GM12874 (cell line): ENCODE measurements around the gene SET.

ENCODE experiments used
- TF ChIP-seq, protein P1 (sequence below): IDR thresholded peaks from 2 replicates; pipeline ENCODE4 v1.5.1; 2011; ENCODE audit warnings: low read depth, mild to moderate bottlenecking, control low read depth, low read length, moderate library complexity; ENCODE audit not compliant: insufficient read depth

The SET gene

DNA sequence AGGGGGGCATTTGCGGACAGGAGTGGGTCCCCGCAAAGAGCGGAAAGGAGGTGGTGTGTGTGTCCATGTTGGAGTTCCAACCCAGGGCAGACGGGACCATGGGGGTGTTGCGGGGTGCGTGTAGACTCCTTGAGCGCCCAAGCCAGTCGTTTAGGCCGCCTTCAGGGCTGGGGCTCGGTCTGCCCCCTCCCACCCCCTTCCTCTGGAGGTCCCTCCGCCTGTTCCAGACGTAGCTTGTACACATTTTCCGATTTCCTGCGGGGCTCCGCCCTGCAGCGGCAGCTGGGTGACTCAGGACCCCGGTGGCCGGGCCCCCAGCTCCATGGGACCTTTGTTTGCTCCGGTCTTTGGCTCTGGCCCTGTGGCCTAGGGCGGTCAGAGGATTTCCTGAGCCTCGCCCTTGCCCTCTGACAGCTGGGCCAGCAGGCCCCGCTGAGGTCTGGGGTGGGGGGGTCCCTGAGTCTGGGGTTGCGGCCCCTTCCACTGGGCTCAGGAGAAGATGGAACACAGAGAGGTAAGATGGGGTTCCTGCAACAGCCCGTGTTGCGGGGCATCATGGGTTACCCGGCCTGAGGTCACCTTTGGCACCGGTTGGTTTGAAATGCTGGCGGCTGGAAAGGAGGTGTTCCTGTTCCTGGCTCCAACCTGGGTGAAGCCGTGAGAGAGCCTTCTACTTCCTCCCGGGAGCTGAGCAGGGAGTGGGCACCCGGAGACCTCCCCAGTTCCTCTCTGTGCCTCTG is 14.8 kb downstream of the SET start:
- TF ChIP-seq, protein P1, sequence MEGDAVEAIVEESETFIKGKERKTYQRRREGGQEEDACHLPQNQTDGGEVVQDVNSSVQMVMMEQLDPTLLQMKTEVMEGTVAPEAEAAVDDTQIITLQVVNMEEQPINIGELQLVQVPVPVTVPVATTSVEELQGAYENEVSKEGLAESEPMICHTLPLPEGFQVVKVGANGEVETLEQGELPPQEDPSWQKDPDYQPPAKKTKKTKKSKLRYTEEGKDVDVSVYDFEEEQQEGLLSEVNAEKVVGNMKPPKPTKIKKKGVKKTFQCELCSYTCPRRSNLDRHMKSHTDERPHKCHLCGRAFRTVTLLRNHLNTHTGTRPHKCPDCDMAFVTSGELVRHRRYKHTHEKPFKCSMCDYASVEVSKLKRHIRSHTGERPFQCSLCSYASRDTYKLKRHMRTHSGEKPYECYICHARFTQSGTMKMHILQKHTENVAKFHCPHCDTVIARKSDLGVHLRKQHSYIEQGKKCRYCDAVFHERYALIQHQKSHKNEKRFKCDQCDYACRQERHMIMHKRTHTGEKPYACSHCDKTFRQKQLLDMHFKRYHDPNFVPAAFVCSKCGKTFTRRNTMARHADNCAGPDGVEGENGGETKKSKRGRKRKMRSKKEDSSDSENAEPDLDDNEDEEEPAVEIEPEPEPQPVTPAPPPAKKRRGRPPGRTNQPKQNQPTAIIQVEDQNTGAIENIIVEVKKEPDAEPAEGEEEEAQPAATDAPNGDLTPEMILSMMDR, result no peak

DNA sequence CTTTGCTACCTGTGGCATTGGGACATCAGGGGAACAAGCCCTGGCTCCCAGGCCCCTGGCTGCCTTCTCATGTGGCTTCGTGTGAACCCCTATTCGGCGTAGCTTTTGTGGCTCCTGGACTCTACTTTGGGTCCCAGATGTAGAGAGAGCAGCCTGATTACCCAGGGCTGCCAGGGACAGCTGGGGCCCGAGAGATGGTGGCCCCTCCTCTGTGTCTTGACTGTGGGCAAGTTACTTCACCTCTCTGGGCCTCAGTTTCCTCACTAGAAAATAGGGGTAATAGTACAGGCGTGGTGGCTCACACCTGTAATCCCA is 15.3 kb downstream of the SET start:
- TF ChIP-seq, protein P1, result no peak

DNA sequence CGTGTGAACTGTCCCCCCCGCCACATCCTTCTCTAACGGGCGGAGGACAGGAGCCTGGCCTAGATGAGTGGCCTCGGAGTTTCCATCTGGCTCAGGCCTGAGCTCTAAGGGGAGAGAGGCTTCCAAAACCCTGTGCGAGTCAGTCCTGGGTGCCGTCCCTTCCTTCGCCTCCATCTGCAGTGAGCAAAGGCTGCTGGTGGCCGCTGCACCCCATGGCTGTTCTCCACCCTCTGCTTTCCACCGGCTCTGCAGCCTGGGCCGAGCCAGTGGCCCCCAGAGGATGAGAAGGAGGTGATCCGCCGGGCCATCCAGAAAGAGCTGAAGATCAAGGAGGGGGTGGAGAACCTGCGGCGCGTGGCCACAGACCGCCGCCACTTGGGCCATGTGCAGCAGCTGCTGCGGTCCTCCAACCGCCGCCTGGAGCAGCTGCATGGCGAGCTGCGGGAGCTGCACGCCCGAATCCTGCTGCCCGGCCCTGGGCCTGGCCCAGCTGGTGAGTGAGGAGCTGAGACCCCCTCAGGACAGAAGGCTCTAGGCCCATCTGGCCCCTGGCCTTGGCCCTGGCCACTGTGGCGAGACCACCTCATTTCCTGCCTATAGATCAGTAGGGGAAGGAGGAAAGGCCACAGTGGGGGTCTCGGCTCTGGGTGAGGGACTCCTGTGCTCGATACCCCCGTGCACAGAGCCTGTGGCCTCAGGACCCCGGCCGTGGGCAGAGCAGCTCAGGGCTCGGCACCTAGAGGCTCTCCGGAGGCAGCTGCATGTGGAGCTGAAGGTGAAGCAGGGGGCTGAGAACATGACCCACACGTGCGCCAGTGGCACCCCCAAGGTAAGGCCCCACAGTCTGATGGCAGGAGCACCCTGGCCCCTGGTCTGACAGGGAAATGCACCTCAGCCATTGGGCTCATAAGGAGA is 16.3 kb downstream of the SET start:
- TF ChIP-seq, protein P1, result no peak

DNA sequence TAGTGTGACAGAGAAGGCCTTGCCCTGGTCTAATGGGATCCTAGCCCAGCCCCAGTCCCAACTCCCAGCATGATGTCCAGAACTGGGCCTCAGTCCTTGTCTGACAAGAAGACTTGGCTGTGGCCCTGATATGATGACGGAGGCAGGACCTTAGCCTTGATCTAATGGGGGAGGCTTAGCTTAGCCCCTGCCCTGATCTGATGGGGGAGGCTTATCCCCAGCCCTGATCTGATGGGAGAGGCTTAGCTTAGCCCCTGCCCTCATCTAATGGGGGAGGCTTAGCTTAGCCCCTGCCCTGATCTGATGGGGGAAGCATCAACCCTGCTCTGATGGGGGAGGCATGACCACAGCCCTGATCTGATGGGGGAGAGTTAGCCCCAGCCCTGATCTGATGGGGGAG is 17.0 kb downstream of the SET start:
- TF ChIP-seq, protein P1, result no peak

DNA sequence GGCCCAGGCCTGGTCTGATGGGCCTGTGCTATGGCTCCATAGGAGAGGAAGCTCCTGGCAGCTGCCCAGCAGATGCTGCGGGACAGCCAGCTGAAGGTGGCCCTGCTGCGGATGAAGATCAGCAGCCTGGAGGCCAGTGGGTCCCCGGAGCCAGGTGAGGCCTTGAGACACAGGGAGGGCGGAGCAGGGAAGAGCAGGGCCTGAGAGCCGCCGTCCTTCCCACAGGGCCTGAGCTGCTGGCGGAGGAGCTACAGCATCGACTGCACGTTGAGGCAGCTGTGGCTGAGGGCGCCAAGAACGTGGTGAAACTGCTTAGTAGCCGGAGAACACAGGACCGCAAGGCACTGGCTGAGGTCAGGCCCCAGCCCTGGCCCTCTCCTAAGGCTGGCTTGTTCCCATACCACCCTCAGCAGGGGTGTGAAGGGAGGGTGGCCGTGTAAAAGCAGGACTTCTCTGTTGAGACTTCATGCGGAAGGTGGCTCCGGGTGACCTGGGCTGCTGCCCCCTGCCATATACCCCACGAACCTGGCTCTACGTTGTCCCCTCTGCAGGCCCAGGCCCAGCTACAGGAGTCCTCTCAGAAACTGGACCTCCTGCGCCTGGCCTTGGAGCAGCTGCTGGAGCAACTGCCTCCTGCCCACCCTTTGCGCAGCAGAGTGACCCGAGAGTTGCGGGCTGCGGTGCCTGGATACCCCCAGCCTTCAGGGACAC is 17.8 kb downstream of the SET start:
- TF ChIP-seq, protein P1, result no peak

- TF ChIP-seq, protein P1, result no peak
Observed at GRCh38 chr9:128707446-128707845, 18.4 kb downstream of the SET start.
